Activated T-cell treated with anti-CD3 and anti-CD28 coated beads, Interleukin-2, amount 50 U/mL, for 4 hours (primary cell): ENCODE data around the gene NF2. TPM values are rescaled to one million over a fixed set of nuclear protein-coding genes. Genes with fewer than 3 reads are reported as not detected.

Experiments
- ATAC-seq, 2 donors: fragments of 200-7000 bp; cut with Tn5 transposase; one replicate each; pipeline ENCODE4 v1.10.0; 2021
- DNase-seq: peaks from one replicate; pipeline ENCODE4 v3.0.0-alpha.2; 2020
- H3K27me3 Mint-ChIP-seq: one replicate; pipeline ENCODE4 v1.8.0; 2021; ENCODE audit warnings: low read depth, mixed read lengths
- H3K36me3 Mint-ChIP-seq: one replicate; pipeline ENCODE4 v1.8.0; 2022; ENCODE audit warnings: mixed read lengths; ENCODE audit not compliant: insufficient read depth
- H3K4me1 Mint-ChIP-seq: one replicate; pipeline ENCODE4 v1.8.0; 2021; ENCODE audit warnings: low read depth, mixed read lengths
- H3K4me3 Mint-ChIP-seq: one replicate; pipeline ENCODE4 v1.8.0; 2021; ENCODE audit warnings: mild to moderate bottlenecking, moderate library complexity, mixed read lengths
- H3K9me3 Mint-ChIP-seq: one replicate; pipeline ENCODE4 v1.8.0; 2021; ENCODE audit warnings: mixed read lengths
- total RNA-seq, 3 donors: library from RNA; stranded (reverse); gene quantifications; one replicate each; pipeline ENCODE4 v1.2.1, GENCODE V29; 2021

The NF2 gene
- total RNA-seq, 3 donors from 2014 or later: 65.4 to 70.2 (median 66.0) TPM

- Mint-ChIP-seq H3K36me3 (peaks cover 7% of the 10 kb centered on the region), H3K4me1 (peaks cover 32% of the 10 kb centered on the region), H3K4me3 (no peak overlapping the region), H3K27me3 (no peaks in the 10 kb centered on the region), H3K9me3 (no peaks in the 10 kb centered on the region)
- ATAC-seq: no peak
- DNase-seq: no peak
These were observed 29.2 kb downstream of the NF2 start for GRCh38 chr22:29632672-29633071.

- Mint-ChIP-seq H3K27me3 (no peaks in the 10 kb centered on the region), H3K9me3 (no peaks in the 10 kb centered on the region), H3K4me3 (no peak overlapping the region), H3K4me1 (peaks cover 27% of the 10 kb centered on the region), H3K36me3 (peaks cover 9% of the 10 kb centered on the region)
- DNase-seq (no peak), ATAC-seq (no peak)
These were observed 30.3 kb downstream of the NF2 start for GRCh38 chr22:29633514-29634312.

GRCh38 chr22:29634847-29635246, 31.4 kb downstream of the NF2 start:
- peaks cover 12% of the 10 kb centered on the region for H3K36me3 Mint-ChIP-seq
- H3K4me3 Mint-ChIP-seq: no peak overlapping the region
- no peaks in the 10 kb centered on the region for H3K27me3 Mint-ChIP-seq
- ATAC-seq (no peak), DNase-seq (no peak)
- no peaks in the 10 kb centered on the region for H3K9me3 Mint-ChIP-seq
- peaks cover 18% of the 10 kb centered on the region for H3K4me1 Mint-ChIP-seq

GRCh38 chr22:29635734-29636357, 32.4 kb downstream of the NF2 start:
- Mint-ChIP-seq H3K27me3 (no peaks in the 10 kb centered on the region), H3K36me3 (peaks cover 12% of the 10 kb centered on the region), H3K9me3 (no peaks in the 10 kb centered on the region), H3K4me1 (peaks cover 18% of the 10 kb centered on the region), H3K4me3 (no peak overlapping the region)
- ATAC-seq (peak in 1 of 2 donors; percentile 43), DNase-seq (no peak)

- no peak for ATAC-seq
- peaks cover 12% of the 10 kb centered on the region for H3K36me3 Mint-ChIP-seq
- H3K27me3 Mint-ChIP-seq: no peaks in the 10 kb centered on the region
- DNase-seq: no peak
- H3K9me3 Mint-ChIP-seq: no peaks in the 10 kb centered on the region
- no peak overlapping the region for H3K4me3 Mint-ChIP-seq
- peaks cover 15% of the 10 kb centered on the region for H3K4me1 Mint-ChIP-seq
These were observed 33.3 kb downstream of the NF2 start for GRCh38 chr22:29636751-29637150.

GRCh38 chr22:29637181-29637580, 33.7 kb downstream of the NF2 start:
- DNase-seq: no peak
- H3K36me3 Mint-ChIP-seq: peaks cover 16% of the 10 kb centered on the region
- no peak for ATAC-seq
- H3K9me3 Mint-ChIP-seq: no peaks in the 10 kb centered on the region
- H3K27me3 Mint-ChIP-seq: no peaks in the 10 kb centered on the region
- peaks cover 14% of the 10 kb centered on the region for H3K4me1 Mint-ChIP-seq
- H3K4me3 Mint-ChIP-seq: no peak overlapping the region

GRCh38 chr22:29638678-29639077, 35.2 kb downstream of the NF2 start:
- Mint-ChIP-seq H3K27me3 (no peaks in the 10 kb centered on the region), H3K4me3 (no peak overlapping the region), H3K36me3 (peaks cover 21% of the 10 kb centered on the region), H3K4me1 (peaks cover 5% of the 10 kb centered on the region), H3K9me3 (no peaks in the 10 kb centered on the region)
- ATAC-seq: no peak
- DNase-seq: no peak

- Mint-ChIP-seq H3K9me3 (no peaks in the 10 kb centered on the region), H3K27me3 (no peaks in the 10 kb centered on the region), H3K4me1 (peaks cover 3% of the 10 kb centered on the region), H3K36me3 (peaks cover 21% of the 10 kb centered on the region), H3K4me3 (no peak overlapping the region)
- DNase-seq (no peak), ATAC-seq (no peak)
These were observed 35.7 kb downstream of the NF2 start for GRCh38 chr22:29639096-29639495.

- Mint-ChIP-seq H3K36me3 (peaks cover 23% of the 10 kb centered on the region), H3K4me3 (no peak overlapping the region), H3K4me1 (peaks cover 1% of the 10 kb centered on the region), H3K27me3 (no peaks in the 10 kb centered on the region), H3K9me3 (no peaks in the 10 kb centered on the region)
- DNase-seq (no peak), ATAC-seq (no peak)
These were observed 37.7 kb downstream of the NF2 start for GRCh38 chr22:29641042-29641699.

- H3K9me3 Mint-ChIP-seq: no peaks in the 10 kb centered on the region
These were observed 38.4 kb downstream of the NF2 start for GRCh38 chr22:29641700-29642330.

GRCh38 chr22:29642694-29643093, 39.3 kb downstream of the NF2 start:
- DNase-seq (no peak), ATAC-seq (no peak)
- no peaks in the 10 kb centered on the region for H3K27me3 Mint-ChIP-seq
- H3K9me3 Mint-ChIP-seq: no peaks in the 10 kb centered on the region
- H3K4me3 Mint-ChIP-seq: no peak overlapping the region
- H3K4me1 Mint-ChIP-seq: peaks cover 1% of the 10 kb centered on the region
- peaks cover 20% of the 10 kb centered on the region for H3K36me3 Mint-ChIP-seq

More at GRCh38 chr22:29641700-29642330, 38.4 kb downstream of the NF2 start:
- Mint-ChIP-seq H3K36me3 (peaks cover 23% of the 10 kb centered on the region), H3K4me1 (peaks cover 1% of the 10 kb centered on the region), H3K4me3 (no peak overlapping the region), H3K27me3 (no peaks in the 10 kb centered on the region)
- no peak for ATAC-seq
- no peak for DNase-seq

- no peaks in the 10 kb centered on the region for H3K4me1 Mint-ChIP-seq
- H3K27me3 Mint-ChIP-seq: no peaks in the 10 kb centered on the region
- no peaks in the 10 kb centered on the region for H3K9me3 Mint-ChIP-seq
- DNase-seq (no peak), ATAC-seq (no peak)
- H3K36me3 Mint-ChIP-seq: peaks cover 8% of the 10 kb centered on the region
- no peak overlapping the region for H3K4me3 Mint-ChIP-seq
These were observed 44.7 kb downstream of the NF2 start for GRCh38 chr22:29647954-29648737.

GRCh38 chr22:29650370-29650769, 46.9 kb downstream of the NF2 start:
- Mint-ChIP-seq H3K4me1 (no peaks in the 10 kb centered on the region), H3K4me3 (no peak overlapping the region), H3K9me3 (no peaks in the 10 kb centered on the region), H3K27me3 (no peaks in the 10 kb centered on the region), H3K36me3 (peaks cover 7% of the 10 kb centered on the region)
- DNase-seq (no peak), ATAC-seq (no peak)

- Mint-ChIP-seq H3K4me3 (no peak overlapping the region), H3K4me1 (no peaks in the 10 kb centered on the region), H3K27me3 (no peaks in the 10 kb centered on the region), H3K9me3 (no peaks in the 10 kb centered on the region), H3K36me3 (peaks cover 11% of the 10 kb centered on the region)
- DNase-seq: no peak
- no peak for ATAC-seq
These were observed 48.2 kb downstream of the NF2 start for GRCh38 chr22:29651652-29652051.
